ENCODE measurements around the gene CYP4F3. TPM values are rescaled to one million over a fixed set of nuclear protein-coding genes. Genes with fewer than 3 reads are reported as not detected.

CYP4F3 gene
- total RNA-seq, 2 experiments from 2014 or later, result not detected

DNA sequence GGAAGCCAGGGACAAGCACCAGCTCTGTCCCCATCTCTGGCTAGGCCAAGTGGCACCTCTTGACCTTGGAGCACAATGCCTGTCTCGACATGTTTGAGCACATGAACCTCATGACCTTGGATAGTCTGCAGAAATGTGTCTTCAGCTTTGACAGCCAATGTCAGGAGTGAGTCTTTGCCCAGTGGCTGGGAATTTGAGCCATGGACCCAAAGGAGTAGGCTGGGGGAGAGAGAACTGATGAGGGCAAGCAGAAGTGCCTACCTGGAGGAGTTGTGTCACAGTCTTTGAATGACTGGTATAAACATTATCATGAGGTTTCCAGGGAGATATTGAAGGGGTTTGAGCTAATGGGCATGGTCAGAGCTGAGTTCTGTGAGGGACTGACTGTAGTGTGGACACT is 25.5 kb downstream of the CYP4F3 start:
- Histone ChIP-seq H2AFZ (ENCODE audit: low read length) (no peak overlapping the region), H3K79me2 (ENCODE audit: insufficient read depth, low read depth, low read length) (no peaks in the 10 kb centered on the region), H3K9me2 (ENCODE audit: insufficient read depth, low read length) (no peaks in the 10 kb centered on the region), H3K4me3 (ENCODE audit: low read depth, low read length, poor library complexity, severe bottlenecking) (no peak overlapping the region), H3K9me3 (ENCODE audit: low read length) (no peaks in the 10 kb centered on the region), H3K4me2 (ENCODE audit: low read length) (no peak overlapping the region), H3K27ac (ENCODE audit: low read depth, low read length, poor library complexity, severe bottlenecking) (no peak overlapping the region), H3K36me3 (ENCODE audit: insufficient read depth, low read length) (no peaks in the 10 kb centered on the region), H4K20me1 (ENCODE audit: insufficient read depth, low read length) (no peaks in the 10 kb centered on the region), H3K4me1 (ENCODE audit: insufficient read depth, low read length, poor library complexity, severe bottlenecking) (no peaks in the 10 kb centered on the region)
- no peak for DNase-seq (ENCODE audit: low spot score)
- intact Hi-C loops (cut with micrococcal nuclease; ENCODE audit: unreplicated experiment), result no loop called here
- no peak for TF ChIP-seq EZH2phosphoT487 (IDR thresholded peaks at IDR 0.05; ENCODE audit: borderline replicate concordance, low read depth, low read length)
- TF ChIP-seq, protein P1, sequence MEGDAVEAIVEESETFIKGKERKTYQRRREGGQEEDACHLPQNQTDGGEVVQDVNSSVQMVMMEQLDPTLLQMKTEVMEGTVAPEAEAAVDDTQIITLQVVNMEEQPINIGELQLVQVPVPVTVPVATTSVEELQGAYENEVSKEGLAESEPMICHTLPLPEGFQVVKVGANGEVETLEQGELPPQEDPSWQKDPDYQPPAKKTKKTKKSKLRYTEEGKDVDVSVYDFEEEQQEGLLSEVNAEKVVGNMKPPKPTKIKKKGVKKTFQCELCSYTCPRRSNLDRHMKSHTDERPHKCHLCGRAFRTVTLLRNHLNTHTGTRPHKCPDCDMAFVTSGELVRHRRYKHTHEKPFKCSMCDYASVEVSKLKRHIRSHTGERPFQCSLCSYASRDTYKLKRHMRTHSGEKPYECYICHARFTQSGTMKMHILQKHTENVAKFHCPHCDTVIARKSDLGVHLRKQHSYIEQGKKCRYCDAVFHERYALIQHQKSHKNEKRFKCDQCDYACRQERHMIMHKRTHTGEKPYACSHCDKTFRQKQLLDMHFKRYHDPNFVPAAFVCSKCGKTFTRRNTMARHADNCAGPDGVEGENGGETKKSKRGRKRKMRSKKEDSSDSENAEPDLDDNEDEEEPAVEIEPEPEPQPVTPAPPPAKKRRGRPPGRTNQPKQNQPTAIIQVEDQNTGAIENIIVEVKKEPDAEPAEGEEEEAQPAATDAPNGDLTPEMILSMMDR (conservative IDR thresholded peaks at IDR 0.05; ENCODE audit: low read length), result no peak
- ChIA-PET CTCF (ENCODE audit: unreplicated experiment) (no interaction called here), POLR2A (no interaction called here)
- BruUV-seq (replicated peaks), result no TSS peak

DNA sequence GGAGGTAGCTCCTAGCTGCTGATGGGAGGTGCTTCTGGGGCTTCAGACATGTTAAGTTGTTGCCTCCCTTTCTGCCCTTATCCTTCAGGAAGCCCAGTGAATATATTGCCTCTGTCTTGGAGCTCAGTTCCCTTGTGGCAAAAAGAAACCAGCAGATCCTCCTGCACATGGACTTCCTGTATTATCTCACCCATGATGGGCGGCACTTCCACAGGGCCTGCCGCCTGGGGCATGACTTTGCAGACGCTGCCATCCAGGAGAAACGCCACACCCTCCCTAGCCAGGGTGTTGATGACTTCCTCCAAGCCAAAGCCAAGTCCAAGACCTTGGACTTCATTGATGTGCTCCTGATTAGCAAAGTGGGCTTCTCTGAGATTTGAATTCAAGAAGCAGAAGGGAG is 26.2 kb downstream of the CYP4F3 start:
- Histone ChIP-seq H3K9me3 (ENCODE audit: low read length) (no peaks in the 10 kb centered on the region), H4K20me1 (ENCODE audit: insufficient read depth, low read length) (no peaks in the 10 kb centered on the region), H2AFZ (ENCODE audit: low read length) (no peak overlapping the region), H3K4me2 (ENCODE audit: low read length) (no peak overlapping the region), H3K9me2 (ENCODE audit: insufficient read depth, low read length) (no peaks in the 10 kb centered on the region), H3K79me2 (ENCODE audit: insufficient read depth, low read depth, low read length) (no peaks in the 10 kb centered on the region), H3K36me3 (ENCODE audit: insufficient read depth, low read length) (no peaks in the 10 kb centered on the region), H3K4me3 (ENCODE audit: low read depth, low read length, poor library complexity, severe bottlenecking) (no peak overlapping the region), H3K27ac (ENCODE audit: low read depth, low read length, poor library complexity, severe bottlenecking) (no peak overlapping the region), H3K4me1 (ENCODE audit: insufficient read depth, low read length, poor library complexity, severe bottlenecking) (no peaks in the 10 kb centered on the region)
- intact Hi-C loops (cut with micrococcal nuclease; ENCODE audit: unreplicated experiment), result no loop called here
- TF ChIP-seq, protein P1 (conservative IDR thresholded peaks at IDR 0.05; ENCODE audit: low read length), result no peak
- no peak for TF ChIP-seq EZH2phosphoT487 (IDR thresholded peaks at IDR 0.05; ENCODE audit: borderline replicate concordance, low read depth, low read length)
- ChIA-PET POLR2A (no interaction called here), CTCF (ENCODE audit: unreplicated experiment) (no interaction called here)
- DNase-seq (ENCODE audit: low spot score), result no peak
- no TSS peak for BruUV-seq (replicated peaks)

DNA sequence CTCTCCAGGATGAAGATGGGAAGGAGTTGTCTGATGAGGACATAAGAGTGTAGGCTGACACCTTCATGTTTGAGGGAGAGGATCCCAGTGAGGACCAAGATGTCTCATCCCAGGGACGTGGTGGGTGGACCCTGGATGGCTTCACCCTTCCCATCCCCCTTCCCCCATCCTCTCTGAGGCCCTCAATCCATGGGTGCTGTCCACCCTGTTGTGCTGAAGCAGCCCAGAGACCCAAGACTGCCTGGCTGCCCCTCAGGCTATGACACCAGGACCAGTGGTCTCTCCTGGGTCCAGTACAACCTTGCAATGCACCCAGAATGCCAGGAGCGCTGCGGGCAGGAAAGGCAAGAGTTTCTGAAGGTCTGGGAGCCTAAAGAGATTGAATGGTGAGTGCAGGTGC is 28.7 kb downstream of the CYP4F3 start:
- no TSS peak for BruUV-seq (replicated peaks)
- CTCF ChIA-PET (ENCODE audit: unreplicated experiment), result no interaction called here

More for the DNA sequence above, 28.7 kb downstream of the CYP4F3 start:
- Histone ChIP-seq H3K4me2 (ENCODE audit: low read length) (no peak overlapping the region), H3K9me2 (ENCODE audit: insufficient read depth, low read length) (no peaks in the 10 kb centered on the region), H4K20me1 (ENCODE audit: insufficient read depth, low read length) (no peaks in the 10 kb centered on the region), H3K27ac (ENCODE audit: low read depth, low read length, poor library complexity, severe bottlenecking) (no peak overlapping the region), H3K9me3 (ENCODE audit: low read length) (no peaks in the 10 kb centered on the region), H3K36me3 (ENCODE audit: insufficient read depth, low read length) (no peaks in the 10 kb centered on the region), H3K4me1 (ENCODE audit: insufficient read depth, low read length, poor library complexity, severe bottlenecking) (no peaks in the 10 kb centered on the region), H3K79me2 (ENCODE audit: insufficient read depth, low read depth, low read length) (no peaks in the 10 kb centered on the region), H2AFZ (ENCODE audit: low read length) (no peak overlapping the region), H3K4me3 (ENCODE audit: low read depth, low read length, poor library complexity, severe bottlenecking) (no peak overlapping the region)
- POLR2A ChIA-PET, result no interaction called here
- TF ChIP-seq, protein P1 (conservative IDR thresholded peaks at IDR 0.05; ENCODE audit: low read length), result no peak
- no peak for TF ChIP-seq EZH2phosphoT487 (IDR thresholded peaks at IDR 0.05; ENCODE audit: borderline replicate concordance, low read depth, low read length)
- DNase-seq (ENCODE audit: low spot score), result no peak
- intact Hi-C loops (cut with micrococcal nuclease; ENCODE audit: unreplicated experiment), result no loop called here

All from OCI-LY7 (cell line).